CD4-positive, alpha-beta T cell treated with Interleukin-4 for 1 hour (primary cell): Measurements from ENCODE around the gene EPC1.
"Not testable (repeated sequence)": the region's sequence is repeated elsewhere in the genome, so short reads cannot be mapped to it uniquely, and the experiment has no call there.

Experiments used
- DNase-seq, 2 donors: peaks; one replicate each; pipeline ENCODE4 v3.0.0-alpha.2; 2020 to 2022

Gene EPC1

DNA sequence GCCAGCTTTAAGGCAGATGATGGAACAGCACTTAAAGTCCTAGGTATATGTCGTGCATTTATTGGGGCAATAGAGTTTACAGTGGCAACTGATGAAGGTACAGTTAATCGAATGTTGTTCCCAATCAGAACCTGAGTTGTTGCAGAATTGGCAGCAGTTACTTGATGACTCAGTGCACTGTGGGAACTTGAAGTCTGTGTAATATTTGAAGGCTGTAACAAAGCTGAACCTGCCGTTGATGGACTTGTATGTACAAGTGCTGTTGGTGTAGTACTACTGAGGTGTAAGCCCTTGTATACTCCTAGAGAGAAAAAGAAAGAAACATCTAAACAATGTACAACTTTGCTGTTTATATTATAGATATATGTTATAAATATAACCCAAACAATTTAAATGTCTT is 75.3 kb downstream of the EPC1 start:
- no peak for DNase-seq

- no peak for DNase-seq
Observed at GRCh38 chr10:32269343-32270100, 77.4 kb downstream of the EPC1 start.

GRCh38 chr10:32268788-32269187 is 78.2 kb downstream of the EPC1 start:
- DNase-seq: no peak

- no peak for DNase-seq
Observed at GRCh38 chr10:32266979-32267378, 80.0 kb downstream of the EPC1 start.

GRCh38 chr10:32266566-32266965 is 80.4 kb downstream of the EPC1 start:
- DNase-seq: no peak

GRCh38 chr10:32265756-32266155 is 81.2 kb downstream of the EPC1 start:
- no peak for DNase-seq

- DNase-seq: no peak
Observed at GRCh38 chr10:32263300-32263699, 83.7 kb downstream of the EPC1 start.

DNA sequence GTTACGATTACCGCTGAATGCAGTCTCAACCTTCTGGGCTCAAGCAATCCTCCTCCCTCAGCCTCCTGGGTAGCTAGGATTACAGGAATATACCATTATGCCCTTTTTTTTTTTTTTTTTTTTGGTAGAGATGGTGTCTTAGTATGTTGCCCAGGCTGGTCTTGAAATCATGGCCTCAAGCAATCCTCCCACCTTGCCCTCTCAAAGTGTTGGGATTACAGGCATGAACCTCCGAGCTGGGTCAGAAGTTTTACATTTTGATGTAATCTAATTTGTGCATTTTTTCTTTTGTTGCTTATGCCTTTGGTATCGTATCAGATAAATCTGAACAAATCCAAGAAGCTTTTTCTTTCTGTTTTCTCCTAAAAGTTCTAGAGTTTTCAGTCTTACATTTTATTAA is 87.4 kb downstream of the EPC1 start:
- DNase-seq: no peak

DNA sequence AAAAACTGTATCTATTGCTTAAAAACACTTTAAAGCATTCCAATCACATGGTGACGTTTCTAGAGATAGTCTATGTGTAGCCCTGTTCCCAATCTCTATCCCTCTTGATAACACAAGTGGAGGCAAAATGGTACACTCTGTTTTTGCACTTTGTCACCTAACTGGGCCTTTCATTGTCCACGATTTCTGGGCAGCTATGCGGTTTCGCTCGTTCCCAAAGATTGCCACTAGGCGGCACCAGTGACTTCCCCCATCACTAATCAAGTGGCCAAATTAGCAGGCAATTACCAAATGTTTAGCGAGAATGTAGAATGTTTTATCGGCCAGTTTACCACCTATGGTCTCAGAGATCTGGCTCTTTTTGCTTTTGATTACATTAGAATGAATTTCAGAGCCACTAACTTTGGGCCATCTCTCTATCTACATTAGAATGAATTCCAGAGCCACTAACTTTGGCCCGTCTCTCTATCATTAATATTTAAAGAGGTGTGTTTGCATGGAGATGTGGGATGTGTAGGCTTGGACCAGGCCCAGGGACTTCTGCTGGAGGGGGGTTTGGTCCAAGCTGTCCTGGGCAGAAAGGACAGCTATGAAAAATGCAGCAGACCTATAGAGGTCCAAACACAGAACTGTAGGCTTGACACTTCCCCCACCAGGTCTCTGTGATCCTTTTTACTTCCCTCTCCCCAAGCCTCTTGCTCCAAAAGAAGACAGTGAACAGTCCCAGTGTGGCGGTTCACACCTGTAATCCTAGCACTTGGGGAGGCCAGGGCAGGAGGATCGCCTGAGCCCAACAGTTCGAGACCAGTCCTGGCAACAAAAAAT is 90.1 kb downstream of the EPC1 start:
- peak; percentile 77 to 81 for DNase-seq

GRCh38 chr10:32253821-32254220 is 93.1 kb downstream of the EPC1 start:
- DNase-seq: no peak

DNA sequence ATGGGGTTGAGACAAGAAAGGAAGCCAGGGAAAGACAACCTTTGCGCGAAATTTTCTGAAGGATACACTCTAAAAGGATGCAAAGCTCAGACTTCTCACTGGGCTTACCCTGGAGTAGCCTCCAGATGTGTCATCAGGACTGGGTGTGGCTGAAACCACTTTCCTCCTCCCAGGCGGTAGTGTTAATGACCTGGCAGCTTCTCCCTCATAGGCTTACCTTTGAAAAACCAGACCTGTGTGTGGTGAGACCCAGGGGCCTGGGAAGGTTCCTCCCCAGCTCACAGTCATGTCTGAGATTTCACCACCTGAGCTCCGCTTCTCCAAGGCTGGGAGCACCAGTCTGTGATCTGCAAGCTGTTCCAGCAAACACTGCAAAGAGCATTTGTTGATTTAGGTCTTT is 93.7 kb downstream of the EPC1 start:
- DNase-seq: no peak

DNA sequence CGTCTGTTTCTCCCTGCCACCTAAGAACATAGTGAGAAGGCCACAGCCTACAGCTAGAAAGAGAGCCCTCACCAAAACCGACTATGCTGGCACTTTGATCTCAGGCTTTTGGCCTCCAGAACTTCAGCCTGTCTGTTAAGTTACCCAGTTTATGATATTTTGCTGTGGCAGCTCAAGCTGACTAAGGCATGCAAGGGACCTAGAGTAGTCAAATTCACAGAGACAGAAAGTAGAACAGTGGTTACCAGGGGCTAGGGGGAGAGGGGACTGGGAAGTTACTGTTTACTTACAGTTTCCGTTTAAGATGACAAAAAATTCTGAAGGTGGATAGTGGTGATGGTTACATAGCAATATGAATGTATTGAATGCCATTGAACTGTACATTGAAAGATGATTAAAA is 96.5 kb downstream of the EPC1 start:
- DNase-seq: not testable (repeated sequence)

DNA sequence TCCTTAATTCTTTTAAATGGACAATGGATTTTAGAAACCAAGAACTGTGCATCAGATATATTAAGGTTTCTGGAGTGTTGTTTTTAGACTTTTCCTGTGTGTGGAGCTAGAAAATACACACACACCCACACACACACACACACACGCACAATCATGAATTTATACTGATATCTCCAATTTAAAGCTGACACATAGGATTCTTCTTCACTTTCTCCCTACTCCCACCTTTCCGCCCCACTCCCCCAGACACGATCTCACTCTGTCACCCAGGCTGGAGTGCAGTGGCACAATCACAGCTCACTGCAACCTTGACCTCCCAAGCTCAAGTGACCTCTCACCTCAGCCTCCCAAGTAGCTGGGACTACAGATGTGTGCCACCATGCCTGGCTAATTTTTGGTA is 100.3 kb downstream of the EPC1 start:
- no peak for DNase-seq

DNA sequence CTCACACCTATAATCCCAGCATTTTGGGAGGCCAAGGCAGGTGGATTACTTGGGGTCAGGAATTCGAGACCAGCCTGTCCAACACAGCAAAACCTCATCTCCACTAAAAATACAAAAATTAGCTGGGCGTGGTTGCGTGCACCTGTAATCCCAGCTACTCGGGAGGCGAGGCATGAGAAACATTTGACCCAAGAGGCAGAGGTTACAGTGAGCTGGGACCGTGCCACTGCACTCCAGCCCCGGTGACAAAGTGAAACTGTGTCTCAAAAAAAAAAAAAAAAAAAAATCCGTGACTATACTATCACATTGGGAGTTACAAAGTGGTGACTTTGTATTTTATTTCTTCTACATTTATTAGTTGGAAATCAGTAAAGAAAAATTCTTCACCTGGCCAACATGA is 101.2 kb downstream of the EPC1 start:
- DNase-seq: no peak

GRCh38 chr10:32244421-32245207 is 102.3 kb downstream of the EPC1 start:
- no peak for DNase-seq

DNA sequence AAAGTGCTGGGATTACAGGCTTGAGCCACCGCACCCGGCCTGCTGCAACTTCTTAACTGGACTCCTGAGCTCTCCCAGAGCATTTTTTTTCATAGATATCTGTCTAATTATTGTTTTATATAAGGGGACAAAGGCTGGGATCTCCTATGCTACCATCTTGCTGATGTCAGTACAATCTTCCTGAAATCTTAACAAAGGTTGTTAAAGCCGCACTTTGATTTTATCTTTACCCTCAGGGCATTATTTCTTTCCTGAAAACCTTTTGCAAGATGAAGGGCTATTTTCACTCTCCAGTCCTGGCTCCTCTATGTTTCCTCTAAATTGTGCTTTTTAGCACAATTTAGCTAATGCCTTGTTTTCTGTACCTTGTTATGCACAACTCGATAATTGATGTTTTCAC is 102.9 kb downstream of the EPC1 start:
- DNase-seq: no peak

GRCh38 chr10:32241946-32242345 is 105.0 kb downstream of the EPC1 start:
- DNase-seq: no peak

- no peak for DNase-seq
Observed at GRCh38 chr10:32240471-32240870, 106.5 kb downstream of the EPC1 start.

- no peak for DNase-seq
Observed at GRCh38 chr10:32239769-32240168, 107.2 kb downstream of the EPC1 start.

DNA sequence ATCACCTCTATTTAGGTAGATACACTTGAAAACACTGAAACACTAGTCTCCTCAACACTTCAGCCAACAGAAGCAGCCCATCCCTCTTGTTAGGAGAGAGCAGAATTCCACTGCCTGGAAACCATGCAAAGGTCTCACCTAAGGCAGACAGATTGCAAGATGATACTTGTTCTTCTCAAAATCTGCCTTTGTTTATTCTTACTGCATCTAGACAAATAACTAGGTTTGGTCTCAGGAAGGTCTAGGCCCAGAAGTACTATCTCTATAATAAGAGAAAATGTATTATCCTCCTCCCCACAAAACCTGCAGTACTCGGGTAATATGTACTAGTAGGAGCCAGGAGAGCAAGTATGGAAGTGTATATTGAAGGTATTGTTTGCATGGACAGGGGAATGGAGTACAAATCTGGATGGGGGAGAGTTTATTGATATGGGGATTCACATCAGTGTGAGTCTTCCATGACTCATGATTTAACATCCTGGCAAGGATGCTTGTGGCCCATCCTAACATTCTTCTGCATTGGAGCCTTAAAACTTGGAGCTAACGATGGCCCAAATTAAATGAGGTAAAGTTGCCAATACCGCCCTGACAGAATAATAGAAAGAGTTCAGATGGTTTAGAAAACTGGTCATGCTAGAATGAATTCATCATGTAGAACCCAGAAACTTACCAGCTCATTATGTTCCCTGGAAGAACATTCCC is 109.2 kb downstream of the EPC1 start:
- no peak for DNase-seq

DNA sequence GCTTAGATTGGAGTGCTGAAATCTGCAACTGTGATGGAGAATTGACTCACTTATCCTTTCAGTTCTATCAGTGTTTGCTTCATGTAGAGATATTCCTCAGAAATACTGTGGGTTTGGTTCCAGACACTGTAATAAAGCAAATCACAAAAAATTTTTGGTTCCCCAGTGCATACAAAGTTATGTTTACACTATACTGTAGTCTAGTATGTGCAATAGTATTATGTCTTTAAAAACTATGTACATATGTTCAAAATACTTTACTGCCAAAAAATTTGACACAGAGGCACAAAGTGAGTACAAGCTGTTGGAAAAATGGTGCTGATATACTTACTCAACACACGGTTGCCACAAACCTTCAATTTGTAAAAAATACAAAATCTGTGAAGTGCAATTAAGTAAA is 112.5 kb downstream of the EPC1 start:
- DNase-seq: no peak

DNA sequence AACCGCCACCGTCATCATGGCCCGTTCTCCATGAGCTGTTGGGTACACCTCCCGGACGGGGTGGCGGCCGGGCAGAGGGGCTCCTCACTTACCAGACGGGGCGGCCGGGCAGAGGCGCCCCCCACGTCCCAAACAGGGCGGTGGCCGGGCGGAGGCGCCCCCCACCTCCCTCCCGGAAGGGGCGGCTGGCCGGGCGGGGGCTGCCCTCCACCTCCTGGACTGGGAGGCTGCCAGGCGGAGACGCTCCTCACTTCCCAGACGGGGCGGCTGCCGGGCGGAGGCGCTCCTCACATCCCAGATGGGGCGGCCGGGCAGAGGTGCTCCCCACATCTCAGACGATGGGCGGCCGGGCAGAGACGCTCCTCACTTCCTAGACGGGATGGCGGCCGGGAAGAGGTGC is 113.6 kb downstream of the EPC1 start:
- DNase-seq: not testable (repeated sequence)

DNA sequence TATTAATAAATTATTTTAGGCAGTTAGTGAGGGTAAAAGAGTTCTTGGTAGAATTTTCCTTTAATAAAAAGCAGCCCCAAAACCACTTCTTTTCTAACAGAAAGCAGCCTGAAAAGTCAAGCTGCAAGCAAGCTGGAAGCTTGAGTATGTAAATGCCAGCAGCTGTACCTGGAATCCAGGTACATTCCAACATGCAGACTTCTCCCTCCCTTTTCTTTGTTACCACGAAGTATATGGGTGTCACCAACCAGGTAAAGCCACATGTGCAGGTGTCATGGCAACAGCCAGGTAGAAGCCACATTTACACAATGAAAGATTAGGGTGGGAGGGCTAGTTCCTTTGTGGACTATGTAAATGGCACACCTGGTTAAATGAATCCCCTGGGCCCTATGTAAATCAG is 114.6 kb downstream of the EPC1 start:
- no peak for DNase-seq
